HuH-7.5 (cell line): ENCODE results near the gene LDLR.
"Not testable (repeated sequence)": the region's sequence is repeated elsewhere in the genome, so short reads cannot be mapped to it uniquely, and the experiment has no call there.

Source experiments
- DNase-seq: peaks from one replicate; pipeline ENCODE4 v3.0.0; 2011; ENCODE audit warnings: low spot score

The LDLR gene

GRCh38 chr19:11106477-11106876 is 17.2 kb downstream of the LDLR start:
- DNase-seq, result no peak

GRCh38 chr19:11108746-11109145 is 19.5 kb downstream of the LDLR start:
- DNase-seq, result no peak

DNA sequence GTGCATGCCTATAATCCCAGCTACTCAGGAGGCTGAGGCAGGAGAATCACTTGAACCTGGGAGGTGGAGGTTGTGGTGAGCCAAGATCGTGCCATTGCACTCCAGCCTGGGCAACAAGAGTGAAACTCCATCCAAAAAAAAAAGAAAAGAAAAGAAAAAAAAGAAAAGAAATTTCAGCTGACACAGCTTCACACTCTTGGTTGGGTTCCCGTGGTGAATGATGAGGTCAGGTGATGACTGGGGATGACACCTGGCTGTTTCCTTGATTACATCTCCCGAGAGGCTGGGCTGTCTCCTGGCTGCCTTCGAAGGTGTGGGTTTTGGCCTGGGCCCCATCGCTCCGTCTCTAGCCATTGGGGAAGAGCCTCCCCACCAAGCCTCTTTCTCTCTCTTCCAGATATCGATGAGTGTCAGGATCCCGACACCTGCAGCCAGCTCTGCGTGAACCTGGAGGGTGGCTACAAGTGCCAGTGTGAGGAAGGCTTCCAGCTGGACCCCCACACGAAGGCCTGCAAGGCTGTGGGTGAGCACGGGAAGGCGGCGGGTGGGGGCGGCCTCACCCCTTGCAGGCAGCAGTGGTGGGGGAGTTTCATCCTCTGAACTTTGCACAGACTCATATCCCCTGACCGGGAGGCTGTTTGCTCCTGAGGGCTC is 22.0 kb downstream of the LDLR start:
- DNase-seq, result no peak

GRCh38 chr19:11111771-11112144 is 22.5 kb downstream of the LDLR start:
- DNase-seq, result no peak

GRCh38 chr19:11113140-11113708 is 24.0 kb downstream of the LDLR start:
- no peak for DNase-seq

DNA sequence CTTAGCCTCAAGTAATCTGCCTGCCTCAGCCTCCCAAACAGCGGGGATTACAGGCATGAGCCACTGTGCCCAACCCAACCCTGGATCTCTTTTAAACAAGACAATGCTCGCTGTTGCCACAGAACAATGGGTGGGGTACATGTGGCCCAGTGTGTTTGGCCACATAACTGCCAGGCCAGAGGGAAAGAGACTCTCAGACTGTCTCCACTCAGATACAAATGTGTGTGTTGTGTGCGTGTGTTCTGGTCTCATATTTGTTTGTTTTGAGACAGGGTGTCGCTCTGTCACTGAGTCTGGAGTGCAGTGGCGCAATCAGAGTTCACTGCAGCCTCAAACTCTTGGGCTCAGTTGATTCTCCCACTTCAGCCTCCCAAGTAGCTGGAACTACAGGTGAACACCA is 25.8 kb downstream of the LDLR start:
- DNase-seq, result no peak

DNA sequence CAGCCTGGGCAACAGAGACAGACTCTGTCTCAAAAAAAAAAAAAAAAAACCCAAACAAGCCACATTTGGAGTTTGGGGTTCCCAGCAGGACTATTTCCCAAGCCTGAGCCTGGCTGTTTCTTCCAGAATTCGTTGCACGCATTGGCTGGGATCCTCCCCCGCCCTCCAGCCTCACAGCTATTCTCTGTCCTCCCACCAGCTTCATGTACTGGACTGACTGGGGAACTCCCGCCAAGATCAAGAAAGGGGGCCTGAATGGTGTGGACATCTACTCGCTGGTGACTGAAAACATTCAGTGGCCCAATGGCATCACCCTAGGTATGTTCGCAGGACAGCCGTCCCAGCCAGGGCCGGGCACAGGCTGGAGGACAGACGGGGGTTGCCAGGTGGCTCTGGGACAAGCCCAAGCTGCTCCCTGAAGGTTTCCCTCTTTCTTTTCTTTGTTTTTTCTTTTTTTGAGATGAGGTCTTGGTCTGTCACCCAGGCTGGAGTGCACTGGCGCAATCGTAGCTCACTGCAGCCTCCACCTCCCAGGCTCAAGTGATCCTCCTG is 26.7 kb downstream of the LDLR start:
- no peak for DNase-seq

GRCh38 chr19:11116507-11116906 is 27.2 kb downstream of the LDLR start:
- DNase-seq, result no peak

DNA sequence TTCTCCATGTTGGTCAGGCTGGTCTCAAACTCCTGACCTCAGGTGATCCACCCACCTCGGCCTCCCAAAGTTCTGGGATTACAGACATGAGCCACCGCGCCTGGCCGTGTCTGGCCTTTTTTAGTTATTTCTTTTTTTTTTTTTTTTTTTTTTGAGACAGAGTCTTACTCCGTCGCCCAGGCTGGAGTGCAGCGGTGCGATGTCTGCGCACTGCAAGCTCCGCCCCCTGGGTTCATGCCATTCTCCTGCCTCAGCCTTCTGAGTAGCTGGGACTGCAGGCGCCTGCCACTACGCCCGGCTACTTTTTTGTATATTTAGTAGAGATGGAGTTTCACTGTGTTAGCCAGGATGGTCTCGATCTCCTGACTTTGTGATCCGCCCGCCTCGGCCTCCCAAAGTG is 32.7 kb downstream of the LDLR start:
- not testable (repeated sequence) for DNase-seq

DNA sequence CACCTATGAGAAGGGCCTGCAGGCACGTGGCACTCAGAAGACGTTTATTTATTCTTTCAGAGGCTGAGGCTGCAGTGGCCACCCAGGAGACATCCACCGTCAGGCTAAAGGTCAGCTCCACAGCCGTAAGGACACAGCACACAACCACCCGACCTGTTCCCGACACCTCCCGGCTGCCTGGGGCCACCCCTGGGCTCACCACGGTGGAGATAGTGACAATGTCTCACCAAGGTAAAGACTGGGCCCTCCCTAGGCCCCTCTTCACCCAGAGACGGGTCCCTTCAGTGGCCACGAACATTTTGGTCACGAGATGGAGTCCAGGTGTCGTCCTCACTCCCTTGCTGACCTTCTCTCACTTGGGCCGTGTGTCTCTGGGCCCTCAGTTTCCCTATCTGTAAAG is 33.9 kb downstream of the LDLR start:
- no peak for DNase-seq

DNA sequence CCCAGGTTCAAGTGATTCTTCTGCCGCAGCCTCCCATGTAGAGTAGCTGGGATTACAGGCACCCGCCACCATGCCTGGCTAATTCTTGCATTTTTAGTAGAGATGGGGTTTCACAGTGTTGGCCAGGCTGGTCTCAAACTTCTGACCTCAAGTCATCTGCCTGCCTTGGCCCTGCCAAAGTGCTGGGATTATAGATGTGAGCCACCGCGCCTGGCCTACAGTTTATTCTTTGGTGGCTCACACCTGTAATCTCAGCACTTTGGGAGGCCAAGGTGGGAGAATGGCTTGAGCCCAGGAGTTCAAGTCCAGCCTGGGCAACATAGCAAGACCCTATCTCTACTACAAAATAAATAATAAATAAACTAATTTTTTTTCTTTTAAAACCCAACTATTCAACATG is 34.9 kb downstream of the LDLR start:
- DNase-seq, result not testable (repeated sequence)

DNA sequence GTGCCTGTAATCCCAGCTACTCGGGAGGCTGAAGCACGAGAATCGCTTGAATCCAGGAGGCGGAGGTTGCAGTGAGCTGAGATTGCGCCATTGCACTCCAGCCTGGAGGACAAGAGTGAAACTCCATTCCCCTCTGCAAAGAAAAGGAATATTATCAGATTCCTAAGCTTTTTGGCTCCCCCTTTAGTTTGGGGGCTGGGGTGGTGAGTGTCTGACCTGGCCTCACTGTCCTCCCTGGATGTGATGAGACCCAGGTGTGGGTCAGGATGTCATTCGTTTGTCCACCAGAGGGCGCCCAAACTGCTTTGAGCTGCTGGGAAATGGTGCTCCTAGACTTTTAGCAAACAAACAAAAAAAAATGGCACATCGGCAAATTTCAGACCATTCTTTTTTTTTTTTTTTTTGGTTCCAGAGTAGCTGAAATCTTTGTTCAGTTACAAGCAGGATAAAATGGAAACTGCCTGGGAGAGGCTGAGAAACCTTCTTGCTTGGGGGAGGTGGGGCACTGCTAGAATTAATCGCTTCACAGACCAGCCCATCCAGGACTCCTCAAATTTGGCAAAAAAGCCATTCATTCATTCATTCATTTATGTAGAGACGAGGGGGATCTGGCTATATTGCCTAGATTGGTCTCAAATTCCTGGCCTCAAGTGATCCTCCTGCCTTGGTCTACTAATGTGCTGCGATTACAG is 36.9 kb downstream of the LDLR start:
- DNase-seq, result peak; percentile 73

DNA sequence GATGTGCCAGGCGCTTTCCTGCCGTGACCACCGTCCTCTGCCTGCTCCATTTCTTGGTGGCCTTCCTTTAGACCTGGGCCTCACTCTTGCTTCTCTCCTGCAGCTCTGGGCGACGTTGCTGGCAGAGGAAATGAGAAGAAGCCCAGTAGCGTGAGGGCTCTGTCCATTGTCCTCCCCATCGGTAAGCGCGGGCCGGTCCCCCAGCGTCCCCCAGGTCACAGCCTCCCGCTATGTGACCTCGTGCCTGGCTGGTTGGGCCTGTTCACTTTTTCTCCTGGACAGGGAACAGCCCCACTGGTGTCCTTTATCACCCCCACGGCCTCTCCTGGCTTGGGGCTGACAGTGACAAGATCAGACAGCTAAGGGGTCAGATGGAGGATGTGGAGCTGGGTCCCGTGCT is 38.6 kb downstream of the LDLR start:
- DNase-seq, result no peak

DNA sequence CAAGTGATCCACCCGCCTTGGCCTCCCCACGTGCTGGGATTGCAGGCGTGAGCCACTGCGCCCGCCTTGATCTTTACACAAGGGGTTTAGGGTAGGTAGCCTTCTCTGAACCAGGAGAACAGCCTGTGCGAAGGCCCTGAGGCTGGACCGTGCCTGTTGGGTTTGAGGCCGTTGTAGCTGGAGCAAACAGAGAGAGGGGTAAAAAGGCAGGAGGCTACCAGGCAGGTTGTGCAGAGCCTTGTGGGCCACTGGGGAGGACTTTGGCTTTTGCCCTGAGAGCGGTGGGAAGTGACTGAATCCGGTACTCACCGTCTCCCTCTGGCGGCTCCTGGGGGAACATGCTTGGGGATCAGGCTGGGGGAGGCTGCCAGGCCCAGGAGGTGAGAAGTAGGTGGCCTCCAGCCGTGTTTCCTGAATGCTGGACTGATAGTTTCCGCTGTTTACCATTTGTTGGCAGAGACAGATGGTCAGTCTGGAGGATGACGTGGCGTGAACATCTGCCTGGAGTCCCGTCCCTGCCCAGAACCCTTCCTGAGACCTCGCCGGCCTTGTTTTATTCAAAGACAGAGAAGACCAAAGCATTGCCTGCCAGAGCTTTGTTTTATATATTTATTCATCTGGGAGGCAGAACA is 41.7 kb downstream of the LDLR start:
- peak; percentile 93 for DNase-seq

DNA sequence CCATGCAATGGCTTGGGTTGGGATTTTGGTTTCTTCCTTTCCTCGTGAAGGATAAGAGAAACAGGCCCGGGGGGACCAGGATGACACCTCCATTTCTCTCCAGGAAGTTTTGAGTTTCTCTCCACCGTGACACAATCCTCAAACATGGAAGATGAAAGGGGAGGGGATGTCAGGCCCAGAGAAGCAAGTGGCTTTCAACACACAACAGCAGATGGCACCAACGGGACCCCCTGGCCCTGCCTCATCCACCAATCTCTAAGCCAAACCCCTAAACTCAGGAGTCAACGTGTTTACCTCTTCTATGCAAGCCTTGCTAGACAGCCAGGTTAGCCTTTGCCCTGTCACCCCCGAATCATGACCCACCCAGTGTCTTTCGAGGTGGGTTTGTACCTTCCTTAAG is 42.2 kb downstream of the LDLR start:
- no peak for DNase-seq

GRCh38 chr19:11136400-11137101 is 47.3 kb downstream of the LDLR start:
- DNase-seq, result no peak

- DNase-seq, result peak; percentile 85
These were observed 48.5 kb downstream of the LDLR start for GRCh38 chr19:11137542-11138384.

GRCh38 chr19:11138601-11139300 is 49.5 kb downstream of the LDLR start:
- DNase-seq, result no peak

- not testable (repeated sequence) for DNase-seq
These were observed 50.8 kb downstream of the LDLR start for GRCh38 chr19:11140023-11140538.

DNA sequence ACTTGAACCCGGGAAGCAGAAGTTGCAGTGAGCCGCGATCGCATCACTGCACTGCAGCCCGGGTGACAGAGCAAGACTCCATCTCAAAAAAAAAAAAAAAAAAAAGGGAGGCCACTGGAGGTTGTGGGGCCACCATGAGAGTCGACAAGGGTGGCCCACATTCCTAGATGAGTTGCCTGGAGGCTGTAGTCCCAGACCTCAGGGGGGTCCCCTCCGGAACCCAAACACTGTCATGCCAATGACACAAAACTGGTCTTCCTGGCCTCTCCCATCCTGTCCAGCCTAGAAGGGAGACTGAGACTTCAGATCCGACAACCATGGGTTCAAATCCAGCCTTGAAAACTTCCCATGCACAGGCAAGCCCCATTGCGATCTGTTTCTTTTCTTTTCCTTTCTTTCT is 51.6 kb downstream of the LDLR start:
- no peak for DNase-seq
